GM23338 (cell line): Measurements from ENCODE around the gene SOX10. TPM values are rescaled to one million over a fixed set of nuclear protein-coding genes. Genes with fewer than 3 reads are reported as not detected.

Experiments
- ATAC-seq: fragments of 200-7000 bp; cut with Tn5 transposase; 3 replicates; pipeline ENCODE4 v1.9.1; 2020
- DNase-seq: peaks from one replicate; pipeline ENCODE4 v3.0.0-alpha.2; 2015; ENCODE audit warnings: low spot score
- H2AFZ ChIP-seq: fragments of 200-600 bp; sonication (generic); 2 replicates; pipeline ENCODE4 v1.8.0; 2016; ENCODE audit warnings: antibody characterized with exemption, mild to moderate bottlenecking, moderate library complexity
- H3F3A ChIP-seq: fragments of 200-600 bp; sonication (generic); replicated peaks from 2 replicates; pipeline ENCODE4 v1.8.0; 2017; ENCODE audit warnings: antibody characterized with exemption, mixed run types, low read depth
- H3K27ac ChIP-seq: fragments of 200-600 bp; sonication (generic); 2 replicates; pipeline ENCODE4 v1.6.1; 2016; ENCODE audit warnings: low read depth
- H3K27me3 ChIP-seq: fragments of 200-600 bp; sonication (generic); 2 replicates; pipeline ENCODE4 v1.8.0; 2016; ENCODE audit warnings: mild to moderate bottlenecking, mixed run types, moderate library complexity; ENCODE audit not compliant: insufficient read depth
- H3K36me3 ChIP-seq: fragments of 200-600 bp; sonication (generic); 2 replicates; pipeline ENCODE4 v1.8.0; 2016; ENCODE audit warnings: mild to moderate bottlenecking; ENCODE audit not compliant: insufficient read depth
- H3K4me1 ChIP-seq: fragments of 200-600 bp; sonication (generic); 2 replicates; pipeline ENCODE4 v1.8.0; 2016; ENCODE audit warnings: mild to moderate bottlenecking, moderate library complexity; ENCODE audit not compliant: insufficient read depth
- H3K4me2 ChIP-seq: fragments of 200-600 bp; sonication (generic); 2 replicates; pipeline ENCODE4 v1.7.1; 2017; ENCODE audit warnings: mixed run types
- H3K4me3 ChIP-seq: fragments of 200-600 bp; sonication (generic); 2 replicates; pipeline ENCODE4 v1.6.1; 2016; ENCODE audit warnings: mixed run types
- H3K79me2 ChIP-seq: fragments of 200-600 bp; sonication (generic); replicated peaks from 2 replicates; pipeline ENCODE4 v1.8.0; 2017; ENCODE audit warnings: mild to moderate bottlenecking; ENCODE audit not compliant: insufficient read depth
- H3K9me2 ChIP-seq: fragments of 200-600 bp; sonication (generic); 2 replicates; pipeline ENCODE4 v1.8.0; 2017; ENCODE audit not compliant: insufficient read depth
- H4K20me1 ChIP-seq: fragments of 200-600 bp; sonication (generic); replicated peaks from 2 replicates; pipeline ENCODE4 v1.8.0; 2017; ENCODE audit warnings: mild to moderate bottlenecking; ENCODE audit not compliant: insufficient read depth
- H3K27ac Mint-ChIP-seq: 2 replicates; pipeline ENCODE4 v1.8.0; 2020; ENCODE audit warnings: inconsistent platforms, mild to moderate bottlenecking, moderate library complexity, mixed read lengths
- H3K27me3 Mint-ChIP-seq: 3 replicates; pipeline ENCODE4 v1.8.0; 2022; ENCODE audit warnings: low read depth, mild to moderate bottlenecking, moderate library complexity, mixed read lengths, inconsistent platforms; ENCODE audit not compliant: insufficient read depth, poor library complexity
- H3K36me3 Mint-ChIP-seq: 3 replicates; pipeline ENCODE4 v1.8.0; 2021; ENCODE audit warnings: low read depth, mild to moderate bottlenecking, inconsistent platforms, moderate library complexity, mixed read lengths
- H3K4me1 Mint-ChIP-seq: 3 replicates; pipeline ENCODE4 v1.8.0; 2020; ENCODE audit warnings: mild to moderate bottlenecking, inconsistent platforms, mixed read lengths
- H3K4me3 Mint-ChIP-seq: 3 replicates; pipeline ENCODE4 v1.8.0; 2021; ENCODE audit warnings: moderate library complexity, mild to moderate bottlenecking, inconsistent platforms, mixed read lengths
- H3K9me3 Mint-ChIP-seq: 3 replicates; pipeline ENCODE4 v1.8.0; 2020; ENCODE audit warnings: moderate library complexity, mild to moderate bottlenecking, inconsistent platforms, mixed read lengths
- CREB1 ChIP-seq: fragments of 250-450 bp; sonication (Bioruptor Pico); IDR thresholded peaks from 2 replicates; pipeline ENCODE4 v1.5.0; 2020; ENCODE audit warnings: low read depth, mild to moderate bottlenecking, moderate library complexity
- EZH2 ChIP-seq: fragments of 200-600 bp; sonication (generic); IDR thresholded peaks from one replicate; pipeline ENCODE4 v1.8.0; 2017; ENCODE audit warnings: antibody characterized with exemption, mild to moderate bottlenecking, low read depth; ENCODE audit not compliant: unreplicated experiment
- EZH2phosphoT487 ChIP-seq: fragments of 200-600 bp; sonication (generic); IDR thresholded peaks from one replicate; pipeline ENCODE4 v1.8.1; 2018; ENCODE audit warnings: antibody characterized with exemption; ENCODE audit not compliant: unreplicated experiment
- JUNB ChIP-seq: IDR thresholded peaks from one replicate; pipeline ENCODE4 v1.6.1; 2016; ENCODE audit warnings: antibody characterized with exemption; ENCODE audit not compliant: unreplicated experiment
- NANOG ChIP-seq: IDR thresholded peaks from 2 replicates; pipeline ENCODE4 v1.6.1; 2016; ENCODE audit warnings: antibody characterized with exemption, borderline replicate concordance
- ZNF331 ChIP-seq: fragments of 250-450 bp; sonication (Bioruptor Pico); IDR thresholded peaks from 2 replicates; pipeline ENCODE4 v1.5.0; 2020; ENCODE audit warnings: low read depth, mild to moderate bottlenecking, moderate library complexity
- polyA plus RNA-seq: library from polyadenylated mRNA; unstranded; fragments of >200 nt; fragmentation: Nextera tagmentation; extraction: Ambion mirVana; gene quantifications from 2 replicates; pipeline ENCODE4 v1.2.1, GENCODE V29; 2016
- total RNA-seq: library from RNA; depleted of rRNA; stranded (reverse); fragments of >200 nt; shearing (Covaris generic); gene quantifications from 2 replicates; pipeline ENCODE4 v1.2.3, GENCODE V29; 2014
- TF ChIP-seq, protein P1 (sequence below): fragments of 250-450 bp; sonication (Bioruptor Pico); IDR thresholded peaks from 2 replicates; pipeline ENCODE4 v1.5.0; 2020; ENCODE audit warnings: mild to moderate bottlenecking, moderate library complexity
- TF ChIP-seq, protein P2 (sequence below), 2 experiments: fragments of 200-600 bp in 1 of 2; sonication (generic) in 1 of 2; conservative IDR thresholded peaks; 2 replicates each; pipeline versions ENCODE4 v1.5.1 to v1.6.1; 2016 to 2017; ENCODE audit warnings: antibody characterized with exemption in 2 of 2, low read depth in 2 of 2, mild to moderate bottlenecking in 2 of 2, moderate library complexity in 1 of 2
- TF ChIP-seq, protein P3 (sequence below): IDR thresholded peaks from 2 replicates; pipeline ENCODE4 v1.6.1; 2016; ENCODE audit warnings: antibody characterized with exemption

Gene SOX10
- total and polyA plus RNA-seq, 2 experiments from 2014 or later: 1.1 to 2.1 TPM

DNA sequence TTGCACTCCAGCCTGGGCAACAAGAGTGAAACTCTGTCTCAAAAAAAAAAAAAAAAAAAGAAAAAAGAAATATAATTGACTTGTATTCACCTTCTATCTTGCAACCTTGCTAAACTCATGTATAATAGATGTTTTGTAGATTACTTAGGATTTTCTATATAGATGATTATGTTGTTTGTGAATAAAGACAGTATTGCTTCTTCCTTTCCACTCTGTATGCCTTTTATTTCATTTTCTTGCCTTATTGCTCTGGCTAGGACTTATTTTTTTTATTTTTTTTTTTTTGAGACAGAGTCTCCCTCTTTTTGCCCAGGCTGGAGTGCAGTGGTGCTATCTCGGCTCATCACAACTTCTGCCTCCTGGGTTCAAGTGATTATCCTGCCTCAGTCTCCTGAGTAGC lies 29.7 kb upstream of the SOX10 start:
- Histone ChIP-seq H3K4me3 (no peak overlapping the region), H3F3A (no peaks in the 10 kb centered on the region), H3K79me2 (no peaks in the 10 kb centered on the region), H2AFZ (no peak overlapping the region), H4K20me1 (no peaks in the 10 kb centered on the region), H3K36me3 (no peaks in the 10 kb centered on the region), H3K9me2 (0 out of 2 replicates have a peak, but pooled peaks cover 4% of the 10 kb centered on the region), H3K4me1 (no peaks in the 10 kb centered on the region), H3K27me3 (no peaks in the 10 kb centered on the region), H3K4me2 (no peak overlapping the region), H3K27ac (no peak overlapping the region)
- H3K36me3 Mint-ChIP-seq: no peaks in the 10 kb centered on the region
- H3K27ac Mint-ChIP-seq: no peak overlapping the region
- peaks cover 17% of the 10 kb centered on the region for H3K27me3 Mint-ChIP-seq
- DNase-seq (no peak), ATAC-seq (no peak)
- TF ChIP-seq JUNB (no peak), CREB1 (CRISPR knock-in tag) (no peak), EZH2phosphoT487 (no peak), NANOG (no peak), ZNF331 (CRISPR knock-in tag) (no peak), EZH2 (no peak)
- TF ChIP-seq, protein P1, sequence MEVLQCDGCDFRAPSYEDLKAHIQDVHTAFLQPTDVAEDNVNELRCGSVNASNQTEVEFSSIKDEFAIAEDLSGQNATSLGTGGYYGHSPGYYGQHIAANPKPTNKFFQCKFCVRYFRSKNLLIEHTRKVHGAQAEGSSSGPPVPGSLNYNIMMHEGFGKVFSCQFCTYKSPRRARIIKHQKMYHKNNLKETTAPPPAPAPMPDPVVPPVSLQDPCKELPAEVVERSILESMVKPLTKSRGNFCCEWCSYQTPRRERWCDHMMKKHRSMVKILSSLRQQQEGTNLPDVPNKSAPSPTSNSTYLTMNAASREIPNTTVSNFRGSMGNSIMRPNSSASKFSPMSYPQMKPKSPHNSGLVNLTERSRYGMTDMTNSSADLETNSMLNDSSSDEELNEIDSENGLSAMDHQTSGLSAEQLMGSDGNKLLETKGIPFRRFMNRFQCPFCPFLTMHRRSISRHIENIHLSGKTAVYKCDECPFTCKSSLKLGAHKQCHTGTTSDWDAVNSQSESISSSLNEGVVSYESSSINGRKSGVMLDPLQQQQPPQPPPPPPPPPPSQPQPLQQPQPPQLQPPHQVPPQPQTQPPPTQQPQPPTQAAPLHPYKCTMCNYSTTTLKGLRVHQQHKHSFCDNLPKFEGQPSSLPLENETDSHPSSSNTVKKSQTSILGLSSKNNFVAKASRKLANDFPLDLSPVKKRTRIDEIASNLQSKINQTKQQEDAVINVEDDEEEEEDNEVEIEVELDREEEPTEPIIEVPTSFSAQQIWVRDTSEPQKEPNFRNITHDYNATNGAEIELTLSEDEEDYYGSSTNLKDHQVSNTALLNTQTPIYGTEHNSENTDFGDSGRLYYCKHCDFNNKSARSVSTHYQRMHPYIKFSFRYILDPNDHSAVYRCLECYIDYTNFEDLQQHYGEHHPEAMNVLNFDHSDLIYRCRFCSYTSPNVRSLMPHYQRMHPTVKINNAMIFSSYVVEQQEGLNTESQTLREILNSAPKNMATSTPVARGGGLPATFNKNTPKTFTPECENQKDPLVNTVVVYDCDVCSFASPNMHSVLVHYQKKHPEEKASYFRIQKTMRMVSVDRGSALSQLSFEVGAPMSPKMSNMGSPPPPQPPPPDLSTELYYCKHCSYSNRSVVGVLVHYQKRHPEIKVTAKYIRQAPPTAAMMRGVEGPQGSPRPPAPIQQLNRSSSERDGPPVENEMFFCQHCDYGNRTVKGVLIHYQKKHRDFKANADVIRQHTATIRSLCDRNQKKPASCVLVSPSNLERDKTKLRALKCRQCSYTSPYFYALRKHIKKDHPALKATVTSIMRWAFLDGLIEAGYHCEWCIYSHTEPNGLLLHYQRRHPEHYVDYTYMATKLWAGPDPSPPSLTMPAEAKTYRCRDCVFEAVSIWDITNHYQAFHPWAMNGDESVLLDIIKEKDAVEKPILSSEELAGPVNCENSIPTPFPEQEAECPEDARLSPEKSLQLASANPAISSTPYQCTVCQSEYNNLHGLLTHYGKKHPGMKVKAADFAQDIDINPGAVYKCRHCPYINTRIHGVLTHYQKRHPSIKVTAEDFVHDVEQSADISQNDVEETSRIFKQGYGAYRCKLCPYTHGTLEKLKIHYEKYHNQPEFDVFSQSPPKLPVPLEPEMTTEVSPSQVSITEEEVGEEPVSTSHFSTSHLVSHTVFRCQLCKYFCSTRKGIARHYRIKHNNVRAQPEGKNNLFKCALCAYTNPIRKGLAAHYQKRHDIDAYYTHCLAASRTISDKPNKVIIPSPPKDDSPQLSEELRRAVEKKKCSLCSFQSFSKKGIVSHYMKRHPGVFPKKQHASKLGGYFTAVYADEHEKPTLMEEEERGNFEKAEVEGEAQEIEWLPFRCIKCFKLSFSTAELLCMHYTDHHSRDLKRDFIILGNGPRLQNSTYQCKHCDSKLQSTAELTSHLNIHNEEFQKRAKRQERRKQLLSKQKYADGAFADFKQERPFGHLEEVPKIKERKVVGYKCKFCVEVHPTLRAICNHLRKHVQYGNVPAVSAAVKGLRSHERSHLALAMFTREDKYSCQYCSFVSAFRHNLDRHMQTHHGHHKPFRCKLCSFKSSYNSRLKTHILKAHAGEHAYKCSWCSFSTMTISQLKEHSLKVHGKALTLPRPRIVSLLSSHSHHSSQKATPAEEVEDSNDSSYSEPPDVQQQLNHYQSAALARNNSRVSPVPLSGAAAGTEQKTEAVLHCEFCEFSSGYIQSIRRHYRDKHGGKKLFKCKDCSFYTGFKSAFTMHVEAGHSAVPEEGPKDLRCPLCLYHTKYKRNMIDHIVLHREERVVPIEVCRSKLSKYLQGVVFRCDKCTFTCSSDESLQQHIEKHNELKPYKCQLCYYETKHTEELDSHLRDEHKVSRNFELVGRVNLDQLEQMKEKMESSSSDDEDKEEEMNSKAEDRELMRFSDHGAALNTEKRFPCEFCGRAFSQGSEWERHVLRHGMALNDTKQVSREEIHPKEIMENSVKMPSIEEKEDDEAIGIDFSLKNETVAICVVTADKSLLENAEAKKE (CRISPR knock-in tag): no peak
- TF ChIP-seq, protein P2, sequence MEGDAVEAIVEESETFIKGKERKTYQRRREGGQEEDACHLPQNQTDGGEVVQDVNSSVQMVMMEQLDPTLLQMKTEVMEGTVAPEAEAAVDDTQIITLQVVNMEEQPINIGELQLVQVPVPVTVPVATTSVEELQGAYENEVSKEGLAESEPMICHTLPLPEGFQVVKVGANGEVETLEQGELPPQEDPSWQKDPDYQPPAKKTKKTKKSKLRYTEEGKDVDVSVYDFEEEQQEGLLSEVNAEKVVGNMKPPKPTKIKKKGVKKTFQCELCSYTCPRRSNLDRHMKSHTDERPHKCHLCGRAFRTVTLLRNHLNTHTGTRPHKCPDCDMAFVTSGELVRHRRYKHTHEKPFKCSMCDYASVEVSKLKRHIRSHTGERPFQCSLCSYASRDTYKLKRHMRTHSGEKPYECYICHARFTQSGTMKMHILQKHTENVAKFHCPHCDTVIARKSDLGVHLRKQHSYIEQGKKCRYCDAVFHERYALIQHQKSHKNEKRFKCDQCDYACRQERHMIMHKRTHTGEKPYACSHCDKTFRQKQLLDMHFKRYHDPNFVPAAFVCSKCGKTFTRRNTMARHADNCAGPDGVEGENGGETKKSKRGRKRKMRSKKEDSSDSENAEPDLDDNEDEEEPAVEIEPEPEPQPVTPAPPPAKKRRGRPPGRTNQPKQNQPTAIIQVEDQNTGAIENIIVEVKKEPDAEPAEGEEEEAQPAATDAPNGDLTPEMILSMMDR (conservative IDR thresholded peaks at IDR 0.05; ENCODE audit: low read depth in 2 of 2): no peak
- TF ChIP-seq, protein P3, sequence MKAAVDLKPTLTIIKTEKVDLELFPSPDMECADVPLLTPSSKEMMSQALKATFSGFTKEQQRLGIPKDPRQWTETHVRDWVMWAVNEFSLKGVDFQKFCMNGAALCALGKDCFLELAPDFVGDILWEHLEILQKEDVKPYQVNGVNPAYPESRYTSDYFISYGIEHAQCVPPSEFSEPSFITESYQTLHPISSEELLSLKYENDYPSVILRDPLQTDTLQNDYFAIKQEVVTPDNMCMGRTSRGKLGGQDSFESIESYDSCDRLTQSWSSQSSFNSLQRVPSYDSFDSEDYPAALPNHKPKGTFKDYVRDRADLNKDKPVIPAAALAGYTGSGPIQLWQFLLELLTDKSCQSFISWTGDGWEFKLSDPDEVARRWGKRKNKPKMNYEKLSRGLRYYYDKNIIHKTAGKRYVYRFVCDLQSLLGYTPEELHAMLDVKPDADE: no peak
- H3K9me3 Mint-ChIP-seq: no peaks in the 10 kb centered on the region; the same call in 2 of the 3 replicates
- H3K4me1 Mint-ChIP-seq: peaks cover 4% of the 10 kb centered on the region; the same call in 1 of the 3 replicates
- no peak overlapping the region for H3K4me3 Mint-ChIP-seq
